ENCODE measurements around the gene SLC35A1. TPM values are rescaled to one million over a fixed set of nuclear protein-coding genes. Genes with fewer than 3 reads are reported as not detected.

SLC35A1 gene
- total RNA-seq (ENCODE audit: low replicate concordance), result 19.9 and 34.6 TPM in 2 replicates

- H3K4me1 Mint-ChIP-seq, result peaks cover 7% of the 10 kb centered on the region
Observed at GRCh38 chr6:87472525-87473418, at the start of gene SLC35A1. Gene SLC35A1, plus strand, starts transcription at chr6:87472974. Its CDS starts 30 bp downstream, at chr6:87473004.

GRCh38 chr6:87426789-87427188 is 46.0 kb upstream of the SLC35A1 start:
- H3K4me1 Mint-ChIP-seq, result no peaks in the 10 kb centered on the region
- H3K4me3 Mint-ChIP-seq, result no peak overlapping the region
- no peak overlapping the region for H3K27ac Mint-ChIP-seq
- H3K4me2 ChIP-seq, result no peak overlapping the region
- H3K9ac ChIP-seq, result no peak overlapping the region
- no peaks in the 10 kb centered on the region for H3K4me1 ChIP-seq
- no peaks in the 10 kb centered on the region for H3K27me3 ChIP-seq
- TF ChIP-seq CTCF (IDR thresholded peaks at IDR 0.05) (no peak), EZH2 (IDR thresholded peaks at IDR 0.05) (no peak), EZH2phosphoT487 (IDR thresholded peaks at IDR 0.05) (no peak)
- no peaks in the 10 kb centered on the region for H3K9me3 Mint-ChIP-seq
- no peaks in the 10 kb centered on the region for H3K36me3 Mint-ChIP-seq
- no peaks in the 10 kb centered on the region for H4K20me1 ChIP-seq (ENCODE audit: low read depth)
- H3K4me3 ChIP-seq, result no peak overlapping the region
- H3K36me3 ChIP-seq, result no peaks in the 10 kb centered on the region
- H3F3A ChIP-seq (ENCODE audit: low read depth), result no peaks in the 10 kb centered on the region
- DNase-seq (ENCODE audit: low spot score), result no peak
- no peaks in the 10 kb centered on the region for H3K9me3 ChIP-seq (ENCODE audit: low read depth)
- no peaks in the 10 kb centered on the region for H3K79me2 ChIP-seq (ENCODE audit: low read depth)
- H3K27me3 Mint-ChIP-seq (ENCODE audit: insufficient read depth, low read depth), result no peaks in the 10 kb centered on the region
- H3K27ac ChIP-seq, result no peak overlapping the region
- H2AFZ ChIP-seq (replicated peaks), result no peak overlapping the region

More at GRCh38 chr6:87472525-87473418, at the start of gene SLC35A1:
- Histone ChIP-seq H4K20me1 (ENCODE audit: low read depth) (no peaks in the 10 kb centered on the region), H2AFZ (replicated peaks) (peak within 1 kb of the TSS; percentile 89), H3K4me3 (peak within 1 kb of the TSS; percentile 69), H3K9ac (no peak within 1 kb of the TSS), H3F3A (ENCODE audit: low read depth) (peaks cover 9% of the 10 kb centered on the region), H3K4me2 (peak within 1 kb of the TSS; percentile 85), H3K4me1 (peaks cover 6% of the 10 kb centered on the region), H3K9me3 (ENCODE audit: low read depth) (no peaks in the 10 kb centered on the region), H3K79me2 (ENCODE audit: low read depth) (peaks cover 8% of the 10 kb centered on the region), H3K27ac (no peak within 1 kb of the TSS), H3K27me3 (no peaks in the 10 kb centered on the region), H3K36me3 (no peaks in the 10 kb centered on the region)
- DNase-seq (ENCODE audit: low spot score), result peak; percentile 87
- Mint-ChIP-seq H3K36me3 (peaks cover 2% of the 10 kb centered on the region), H3K27me3 (ENCODE audit: insufficient read depth, low read depth) (peaks cover 5% of the 10 kb centered on the region), H3K9me3 (no peaks in the 10 kb centered on the region), H3K27ac (peak within 1 kb of the TSS; percentile 100), H3K4me3 (peak within 1 kb of the TSS; percentile 99)
- TF ChIP-seq CTCF (IDR thresholded peaks at IDR 0.05) (no peak), EZH2 (IDR thresholded peaks at IDR 0.05) (no peak), EZH2phosphoT487 (IDR thresholded peaks at IDR 0.05) (no peak)

- Mint-ChIP-seq H3K27ac (no peak overlapping the region), H3K9me3 (no peaks in the 10 kb centered on the region), H3K4me1 (no peaks in the 10 kb centered on the region), H3K27me3 (ENCODE audit: insufficient read depth, low read depth) (no peaks in the 10 kb centered on the region), H3K36me3 (no peaks in the 10 kb centered on the region), H3K4me3 (no peak overlapping the region)
- H3K27ac ChIP-seq, result no peak overlapping the region
- TF ChIP-seq CTCF (IDR thresholded peaks at IDR 0.05) (no peak), EZH2phosphoT487 (IDR thresholded peaks at IDR 0.05) (no peak), EZH2 (IDR thresholded peaks at IDR 0.05) (no peak)
- H3K4me1 ChIP-seq, result no peaks in the 10 kb centered on the region
- no peaks in the 10 kb centered on the region for H3K79me2 ChIP-seq (ENCODE audit: low read depth)
- no peaks in the 10 kb centered on the region for H3K9me3 ChIP-seq (ENCODE audit: low read depth)
- no peaks in the 10 kb centered on the region for H3K27me3 ChIP-seq
- no peak overlapping the region for H3K4me3 ChIP-seq
- no peaks in the 10 kb centered on the region for H4K20me1 ChIP-seq (ENCODE audit: low read depth)
- no peak overlapping the region for H3K4me2 ChIP-seq
- H3K36me3 ChIP-seq, result no peaks in the 10 kb centered on the region
- H3F3A ChIP-seq (ENCODE audit: low read depth), result no peaks in the 10 kb centered on the region
- DNase-seq (ENCODE audit: low spot score), result no peak
- no peak overlapping the region for H3K9ac ChIP-seq
- no peak overlapping the region for H2AFZ ChIP-seq (replicated peaks)
Observed at GRCh38 chr6:87430499-87430898, 42.3 kb upstream of the SLC35A1 start.
